Uterus (tissue), 4 donors: ENCODE results near the gene PTPN1. TPM values are rescaled to one million over a fixed set of nuclear protein-coding genes. Genes with fewer than 3 reads are reported as not detected.

Experiments
- DNase-seq, 2 donors: peaks; one replicate each; pipeline ENCODE4 v3.0.0-alpha.2; 2019 to 2020
- H3K27ac ChIP-seq, 2 donors: fragments of 200-600 bp; sonication (generic); 1 replicate in 1 of 2; 2 replicates in 1 of 2; pipeline ENCODE4 v1.5.1; 2016 to 2018
- H3K27me3 ChIP-seq, 2 donors: fragments of 200-600 bp; sonication (generic); one replicate each; pipeline ENCODE4 v1.5.1; 2018 to 2019; ENCODE audit warnings: control low read depth in 1 of 2
- H3K36me3 ChIP-seq, 2 donors: fragments of 200-600 bp; sonication (generic); one replicate each; pipeline ENCODE4 v1.5.1; 2019; ENCODE audit warnings: control low read depth in 1 of 2
- H3K4me1 ChIP-seq, 2 donors: fragments of 200-600 bp; sonication (generic); one replicate each; pipeline ENCODE4 v1.5.1; 2018 to 2019; ENCODE audit warnings: control low read depth in 1 of 2
- H3K4me3 ChIP-seq, 2 donors: fragments of 200-600 bp; sonication (generic); 1 replicate in 1 of 2; 2 replicates in 1 of 2; pipeline ENCODE4 v1.5.1; 2018 to 2019; ENCODE audit warnings: mild to moderate bottlenecking in 1 of 2
- H3K9me3 ChIP-seq, 2 donors: fragments of 200-600 bp; sonication (generic); one replicate each; pipeline ENCODE4 v1.5.1; 2019; ENCODE audit warnings: control low read depth in 1 of 2
- CTCF ChIP-seq, 4 experiments: fragments of 200-600 bp in 2 of 4; fragments of 450-650 bp in 2 of 4; sonication (generic) in 2 of 4; IDR thresholded peaks; one replicate each; pipeline ENCODE4 v1.5.1; 2016 to 2019; ENCODE audit warnings: antibody characterized with exemption in 4 of 4, mild to moderate bottlenecking in 2 of 4, moderate library complexity in 1 of 4
- POLR2A ChIP-seq, 2 donors: fragments of 450-650 bp; IDR thresholded peaks; one replicate each; pipeline ENCODE4 v1.6.1; 2016; ENCODE audit warnings: antibody characterized with exemption in 2 of 2, mild to moderate bottlenecking in 1 of 2, moderate library complexity in 1 of 2
- intact Hi-C: fragments of 100-400 bp; cut with DNase I; formaldehyde crosslinking; loops from one replicate; pipeline ENCODE4 v1.15.1; 2023; ENCODE audit warnings: low total_unique reads
- total RNA-seq, 4 donors: library from RNA; depleted of rRNA in 3 of 4; stranded (reverse); fragments of >200 nt in 3 of 4; gene quantifications; one replicate each; pipeline versions ENCODE4 v1.1.0 to v1.2.4, GENCODE V29; 2014 to 2023
- donor health status: DM: yes; HTN: yes; CAD: no.

Gene PTPN1
- total RNA-seq, 4 donors from 2014 or later = 14.1 to 33.9 (median 20.2) TPM

GRCh38 chr20:50583442-50584150 is 73.4 kb downstream of the PTPN1 start:
- Histone ChIP-seq H3K4me3 (no peak overlapping the region), H3K36me3 (no peaks in the 10 kb centered on the region), H3K9me3 (no peaks in the 10 kb centered on the region), H3K4me1 (no peaks in the 10 kb centered on the region), H3K27me3 (no peaks in the 10 kb centered on the region), H3K27ac (no peak overlapping the region)
- TF ChIP-seq CTCF (IDR thresholded peaks at IDR 0.05) = no peak
- no peak for TF ChIP-seq POLR2A (IDR thresholded peaks at IDR 0.05)
- DNase-seq = no peak
- intact Hi-C loops = no loop called here

GRCh38 chr20:50584687-50585086 is 74.5 kb downstream of the PTPN1 start:
- Histone ChIP-seq H3K36me3 (no peaks in the 10 kb centered on the region), H3K27me3 (no peaks in the 10 kb centered on the region), H3K4me3 (no peak overlapping the region), H3K27ac (no peak overlapping the region), H3K9me3 (no peaks in the 10 kb centered on the region), H3K4me1 (no peaks in the 10 kb centered on the region)
- intact Hi-C loops = no loop called here
- no peak for DNase-seq
- TF ChIP-seq CTCF (IDR thresholded peaks at IDR 0.05) = no peak
- no peak for TF ChIP-seq POLR2A (IDR thresholded peaks at IDR 0.05)

- DNase-seq = no peak
- no peak overlapping the region for H3K4me3 ChIP-seq
- H3K36me3 ChIP-seq = no peaks in the 10 kb centered on the region
- no peak overlapping the region for H3K27ac ChIP-seq
- intact Hi-C loops = no loop called here
- no peaks in the 10 kb centered on the region for H3K9me3 ChIP-seq
- no peaks in the 10 kb centered on the region for H3K27me3 ChIP-seq
- no peak for TF ChIP-seq POLR2A (IDR thresholded peaks at IDR 0.05)
- no peak for TF ChIP-seq CTCF (IDR thresholded peaks at IDR 0.05)
- no peaks in the 10 kb centered on the region for H3K4me1 ChIP-seq
Observed at GRCh38 chr20:50585214-50585613, 75.0 kb downstream of the PTPN1 start.

GRCh38 chr20:50585678-50586077 is 75.5 kb downstream of the PTPN1 start:
- no peaks in the 10 kb centered on the region for H3K27me3 ChIP-seq
- DNase-seq = no peak
- no peak overlapping the region for H3K4me3 ChIP-seq
- no peak for TF ChIP-seq CTCF (IDR thresholded peaks at IDR 0.05)
- TF ChIP-seq POLR2A (IDR thresholded peaks at IDR 0.05) = no peak
- no peak overlapping the region for H3K27ac ChIP-seq
- H3K9me3 ChIP-seq = no peaks in the 10 kb centered on the region
- no peaks in the 10 kb centered on the region for H3K36me3 ChIP-seq
- intact Hi-C loops = no loop called here
- H3K4me1 ChIP-seq = no peaks in the 10 kb centered on the region

GRCh38 chr20:50586531-50587232 is 76.5 kb downstream of the PTPN1 start:
- H3K9me3 ChIP-seq = no peaks in the 10 kb centered on the region
- H3K27me3 ChIP-seq = no peaks in the 10 kb centered on the region
- no peaks in the 10 kb centered on the region for H3K4me1 ChIP-seq
- TF ChIP-seq POLR2A (IDR thresholded peaks at IDR 0.05) (no peak), CTCF (IDR thresholded peaks at IDR 0.05) (no peak)
- intact Hi-C loops = no loop called here
- no peaks in the 10 kb centered on the region for H3K36me3 ChIP-seq
- DNase-seq = no peak
- H3K27ac ChIP-seq = no peak overlapping the region
- H3K4me3 ChIP-seq = no peak overlapping the region
